ENCODE results near the gene BPHL.
"Not testable (repeated sequence)": the region's sequence is repeated elsewhere in the genome, so short reads cannot be mapped to it uniquely, and the experiment has no call there.

The BPHL gene

DNA sequence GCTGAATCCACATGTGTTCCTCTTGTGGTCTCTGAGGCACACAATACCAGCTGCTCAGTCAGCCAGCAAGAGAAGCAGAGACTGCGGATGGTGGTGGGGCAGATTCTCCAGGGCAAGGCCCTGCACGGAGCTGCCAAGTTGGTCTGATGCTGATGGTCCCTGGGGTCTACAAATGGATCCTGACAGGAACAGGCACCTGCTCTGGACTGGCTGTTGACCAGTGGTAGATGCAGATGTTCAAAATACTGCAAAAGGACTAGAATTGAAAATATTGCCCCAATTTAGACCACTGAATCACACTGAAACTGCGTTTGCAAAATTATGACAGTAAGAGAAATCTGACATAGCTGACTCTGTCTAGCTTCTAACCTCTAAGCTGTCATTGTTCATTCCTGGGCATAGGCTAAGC, 68.5 kb downstream of the BPHL start:
- DNase-seq: no peak

DNA sequence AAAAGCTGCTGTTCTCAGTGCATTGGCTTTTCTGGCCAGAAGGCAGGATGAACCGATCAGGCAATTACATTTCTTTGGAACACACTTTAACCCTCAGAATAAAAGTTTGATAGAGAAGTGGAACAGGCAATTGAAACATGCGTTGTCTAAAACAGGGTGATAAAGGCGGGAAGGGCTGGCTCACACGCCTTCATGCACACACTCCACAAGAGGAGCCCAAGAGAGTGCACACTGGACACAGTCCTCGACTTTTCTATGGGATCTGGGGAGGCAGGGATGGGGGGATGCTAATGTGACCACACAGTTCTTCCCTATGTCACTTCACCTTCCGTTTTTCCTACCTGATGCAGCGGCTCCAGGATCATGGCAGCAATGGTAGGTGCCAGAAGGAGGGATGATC, 69.8 kb downstream of the BPHL start:
- no peak for DNase-seq

DNA sequence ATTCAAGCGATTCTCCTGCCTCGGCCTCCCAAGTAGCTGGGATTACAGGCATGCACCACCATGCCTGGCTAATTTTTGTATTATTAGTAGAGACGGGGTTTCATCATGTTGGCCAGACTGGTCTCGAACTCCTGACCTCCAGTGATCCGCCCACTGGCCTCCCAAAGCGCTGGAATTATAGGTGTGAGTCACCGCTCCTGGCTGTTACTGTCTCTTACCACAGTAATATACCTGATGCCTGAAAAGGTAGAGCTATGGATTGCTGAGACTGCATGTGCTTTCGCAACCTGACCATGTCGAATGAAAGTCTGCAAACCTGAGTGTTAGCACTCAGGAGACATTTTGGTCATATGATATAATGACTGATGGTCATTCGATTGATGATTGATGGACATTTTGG, 70.7 kb downstream of the BPHL start:
- not testable (repeated sequence) for DNase-seq

DNA sequence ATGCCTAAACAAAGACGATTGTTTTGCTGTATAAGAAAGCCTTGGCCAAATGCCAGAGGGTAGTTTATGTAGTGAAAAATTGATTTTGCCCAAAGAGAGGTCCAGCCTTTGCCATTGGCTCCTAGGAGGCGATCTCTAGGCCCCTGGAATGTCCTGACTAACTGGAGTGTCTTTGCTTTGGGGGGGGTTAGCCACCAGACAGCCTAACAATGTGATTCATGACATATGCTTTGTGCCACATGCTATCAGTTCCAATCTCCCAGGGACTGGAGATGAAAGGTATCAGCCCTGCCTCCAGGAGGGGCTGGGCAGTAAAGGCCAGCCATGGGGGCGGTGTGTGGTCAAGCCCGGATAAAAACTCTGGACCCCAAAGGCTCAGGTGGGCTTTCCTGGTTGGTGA, 71.5 kb downstream of the BPHL start:
- DNase-seq: no peak

DNA sequence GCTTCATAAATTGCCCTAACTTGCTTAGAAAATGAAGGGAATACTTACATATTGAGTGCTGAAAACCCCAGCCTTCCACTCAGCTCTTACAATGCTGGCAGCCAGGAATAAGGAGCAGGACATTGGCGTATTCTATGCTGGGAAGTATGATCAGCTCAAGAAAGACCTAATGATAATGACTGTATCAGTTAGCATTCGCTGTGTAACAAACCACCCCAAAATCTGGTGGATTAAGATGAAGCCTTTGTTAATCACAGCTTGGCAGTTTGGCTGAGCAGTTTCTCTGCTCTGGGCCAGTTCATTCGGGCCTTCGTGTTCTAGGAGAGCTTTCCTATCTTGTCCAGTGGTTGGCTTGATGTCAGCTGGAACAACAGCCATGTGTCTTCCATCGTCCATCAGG, 72.3 kb downstream of the BPHL start:
- no peak for DNase-seq

DNA sequence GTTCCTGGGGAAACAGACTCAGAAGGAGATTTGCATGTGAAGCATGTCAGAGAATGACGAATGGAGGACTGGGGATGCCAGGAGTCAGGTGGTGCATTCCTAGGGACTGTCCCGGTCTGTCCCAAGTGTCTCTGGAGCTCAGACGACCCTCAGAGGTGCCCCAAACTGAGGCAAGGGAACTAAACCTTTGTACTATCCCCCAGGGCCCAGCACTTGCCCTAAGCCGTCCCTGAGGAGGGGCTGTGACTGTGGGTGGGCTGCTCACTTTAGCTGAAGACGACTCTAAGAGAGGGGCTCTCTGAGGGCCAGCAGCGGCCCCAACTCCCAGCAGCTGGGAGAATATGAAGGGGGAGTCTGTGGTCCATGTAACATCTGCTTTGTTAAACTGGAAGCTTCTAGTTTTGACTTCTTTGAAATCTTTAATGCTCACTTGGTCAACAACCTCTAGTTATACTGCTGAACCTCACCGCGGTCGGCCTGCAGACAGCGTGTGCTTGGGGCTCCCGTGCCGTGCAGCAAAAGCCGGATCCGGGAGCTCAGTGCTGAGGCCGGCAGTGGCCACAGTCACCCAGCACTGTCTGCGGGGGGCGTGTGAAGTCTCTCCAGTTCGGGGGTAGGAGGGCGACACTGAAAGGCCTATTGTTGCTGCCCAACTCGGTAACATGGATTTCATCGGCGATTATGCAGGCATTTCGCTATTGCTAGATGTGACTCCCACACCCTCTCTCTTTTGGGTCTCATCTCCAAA, 74.8 kb downstream of the BPHL start:
- no peak for DNase-seq

DNA sequence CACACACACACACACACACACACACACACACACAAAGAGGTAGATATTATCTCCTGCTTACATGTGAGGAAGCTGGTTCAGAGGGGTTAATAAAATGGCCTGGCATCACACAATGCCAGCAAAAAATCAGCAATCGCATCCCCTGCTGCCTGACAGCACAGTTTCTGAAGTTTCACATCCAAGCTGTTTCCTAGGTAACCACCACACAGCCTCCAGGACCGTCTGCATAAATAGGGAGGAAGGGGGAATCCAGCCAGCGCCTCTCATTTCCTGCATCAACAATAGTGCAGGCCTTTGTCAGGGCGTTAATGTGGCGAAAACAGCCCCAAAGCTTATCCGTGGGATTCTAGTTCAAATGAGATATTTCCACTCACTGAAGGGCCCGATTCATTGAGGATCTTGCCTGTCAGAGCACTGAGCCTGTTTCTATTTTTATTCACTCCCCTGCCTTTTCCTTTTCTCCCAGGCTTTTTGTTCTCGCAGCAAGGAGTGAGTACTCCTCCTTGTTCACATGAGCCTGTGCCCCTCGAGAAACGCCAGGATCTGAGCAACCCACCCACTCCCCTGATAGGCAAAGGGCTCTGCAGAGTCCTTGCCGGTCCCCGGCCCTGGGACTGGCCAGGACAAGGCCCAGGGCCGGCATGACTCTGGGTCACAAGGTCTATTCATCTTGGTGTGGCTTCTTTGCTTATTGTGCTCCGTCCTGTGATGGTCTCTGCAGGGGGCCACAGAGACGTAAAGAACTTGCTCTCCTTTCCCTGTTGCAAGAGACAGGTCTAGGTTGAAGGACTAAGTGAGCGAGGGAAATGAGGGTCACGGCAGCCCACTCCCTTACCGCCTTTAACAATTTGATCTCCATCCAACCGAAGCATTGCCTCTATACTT, 76.3 kb downstream of the BPHL start:
- no peak for DNase-seq

DNA sequence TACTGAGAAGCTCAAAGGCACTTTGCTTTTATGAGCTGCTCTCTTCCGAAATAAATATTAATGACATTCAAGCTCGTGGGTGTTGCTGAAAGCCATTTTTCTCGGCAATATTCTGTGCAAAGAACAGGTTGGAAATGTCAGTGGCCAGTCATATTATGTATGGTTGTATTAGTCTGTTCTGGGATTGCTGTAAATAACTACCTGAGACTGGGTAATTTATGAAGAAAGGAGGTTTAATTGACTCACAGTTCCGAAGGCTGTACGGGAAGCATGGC, 76.8 kb downstream of the BPHL start:
- DNase-seq: no peak

DNA sequence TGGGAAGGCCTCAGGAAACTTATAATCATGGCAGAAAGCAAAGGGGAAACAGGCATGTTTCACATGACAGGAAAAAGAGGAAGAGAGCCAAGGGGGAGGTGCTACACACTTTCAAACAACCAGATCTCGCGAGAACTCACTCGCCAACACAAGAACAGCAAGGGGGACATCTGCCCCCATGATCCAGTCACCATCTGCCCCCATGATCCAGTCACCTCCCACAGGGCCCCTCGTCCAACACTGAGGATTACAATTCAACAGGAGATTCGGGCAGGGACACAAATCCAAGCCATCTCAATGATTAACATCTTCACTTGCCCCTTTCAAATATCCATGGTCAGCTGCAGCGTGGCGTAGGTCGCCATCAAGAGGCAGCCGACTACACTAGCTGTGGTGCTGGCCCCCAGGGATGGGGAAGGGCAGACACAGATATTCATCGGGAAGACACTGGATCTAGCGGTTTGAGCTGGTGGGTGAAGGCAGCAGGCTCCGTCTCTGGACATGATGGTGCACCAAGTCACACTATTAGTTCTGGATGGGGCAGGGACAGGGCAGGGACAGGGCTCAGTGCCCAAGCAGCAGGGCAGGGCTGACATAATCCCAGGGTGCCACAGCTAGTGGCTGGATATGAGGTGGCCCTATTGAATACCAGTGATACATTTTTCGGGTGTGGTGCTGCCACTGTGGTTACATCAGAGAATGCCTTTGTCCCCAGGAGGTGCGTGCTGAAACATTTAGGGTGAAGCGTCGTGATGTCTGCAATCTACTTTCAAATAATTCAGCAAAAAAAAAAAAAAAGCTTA, 77.4 kb downstream of the BPHL start:
- DNase-seq: no peak

DNA sequence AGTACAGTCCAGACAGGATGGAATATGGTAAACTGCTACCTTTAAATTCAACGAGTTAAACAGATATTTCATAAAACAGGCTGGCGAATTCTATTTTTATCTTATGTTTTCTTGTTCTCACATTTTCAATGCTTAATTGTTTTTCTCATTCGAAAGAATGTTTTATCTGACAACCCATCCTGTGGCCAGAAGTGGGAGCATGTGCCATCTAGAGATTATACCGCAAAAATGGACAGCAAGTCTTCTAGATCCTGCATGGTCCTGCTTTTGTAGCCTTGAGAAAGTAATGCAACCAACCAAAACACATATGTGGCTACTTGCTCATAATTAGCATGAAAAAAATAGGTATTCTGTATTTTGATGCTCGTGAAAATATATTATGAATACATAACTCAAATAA, 78.3 kb downstream of the BPHL start:
- DNase-seq: no peak

DNA sequence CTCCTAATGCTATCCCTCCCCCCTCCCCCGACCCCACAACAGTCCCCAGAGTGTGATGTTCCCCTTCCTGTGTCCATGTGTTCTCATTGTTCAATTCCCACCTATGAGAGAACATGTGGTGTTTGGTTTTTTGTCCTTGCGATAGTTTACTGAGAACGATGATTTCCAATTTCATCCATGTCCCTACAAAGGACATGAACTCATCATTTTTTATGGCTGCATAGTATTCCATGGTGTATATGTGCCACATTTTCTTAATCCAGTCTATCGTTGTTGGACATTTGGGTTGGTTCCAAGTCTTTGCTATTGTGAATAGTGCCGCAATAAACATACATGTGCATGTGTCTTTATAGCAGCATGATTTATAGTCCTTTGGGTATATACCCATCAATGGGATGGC, 79.2 kb downstream of the BPHL start:
- not testable (repeated sequence) for DNase-seq

DNA sequence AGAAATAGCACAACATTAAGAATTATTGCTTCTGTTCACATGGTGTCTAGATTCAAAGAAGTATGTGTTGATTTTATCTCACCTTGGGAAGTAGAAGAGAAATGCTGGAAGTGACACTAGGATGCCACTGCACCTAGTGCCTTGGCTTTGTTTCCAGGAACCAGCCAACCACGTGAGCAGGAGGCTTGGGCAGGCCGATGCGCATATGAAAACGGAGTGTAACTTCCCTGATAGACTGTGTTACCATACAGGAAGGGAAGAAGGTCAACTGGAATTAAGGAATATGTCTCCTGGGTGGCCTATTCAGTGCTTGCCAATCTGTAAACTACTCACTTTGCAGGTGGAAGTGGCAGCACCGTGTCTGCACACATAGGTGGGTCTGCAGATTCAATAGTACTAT, 80.9 kb downstream of the BPHL start:
- no peak for DNase-seq

DNA sequence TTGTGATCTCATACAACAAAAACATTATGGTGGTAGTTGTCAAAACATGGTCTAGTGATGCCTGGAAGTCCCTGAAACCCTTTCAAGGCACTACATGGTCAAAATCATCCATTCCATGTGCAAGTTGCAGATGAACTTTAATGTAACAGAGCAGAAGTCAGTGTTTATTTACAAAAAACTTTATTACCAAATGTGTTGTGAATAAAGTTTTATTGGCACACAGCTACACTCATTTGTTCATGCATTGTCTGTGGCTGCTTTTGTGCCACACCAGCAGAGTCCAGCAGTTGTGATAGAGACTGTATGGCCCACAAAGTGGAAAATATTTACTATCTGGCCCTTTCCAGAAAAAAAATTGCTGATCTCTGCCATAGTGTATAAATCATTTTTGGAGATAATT, 82.2 kb downstream of the BPHL start:
- no peak for DNase-seq

DNA sequence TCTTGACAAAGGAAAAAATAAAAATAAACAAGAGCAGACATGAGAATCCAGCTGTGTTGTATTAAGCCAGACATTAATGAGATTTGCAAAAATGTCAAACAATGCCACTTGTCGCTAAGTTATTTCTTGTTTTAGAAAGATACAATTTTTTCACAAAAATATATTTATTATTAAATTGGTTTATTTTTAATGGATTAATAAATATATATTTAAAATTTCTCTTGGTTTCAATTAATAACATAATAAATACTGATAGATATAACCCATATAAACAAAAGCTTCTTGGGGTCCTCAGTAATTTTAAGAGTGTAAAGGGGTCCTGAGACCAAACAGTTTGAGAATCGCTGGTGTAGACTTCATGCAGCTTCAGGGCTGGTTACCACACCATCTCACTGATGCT, 82.9 kb downstream of the BPHL start:
- no peak for DNase-seq

All from activated gamma-delta T cell treated with Interleukin-2 at 50 U/mL for 16 hours (primary cell).